GM12892 (cell line): Measurements from ENCODE around the gene NEK6.

ENCODE experiments used
- POLR2A ChIP-seq: IDR thresholded peaks from 2 replicates; pipeline ENCODE4 v1.6.1; 2011; ENCODE audit warnings: low read depth, low read length, control low read depth
- POLR2AphosphoS5 ChIP-seq: IDR thresholded peaks from 2 replicates; pipeline ENCODE4 v1.6.1; 2011; ENCODE audit warnings: low read depth, low read length, control low read depth

GRCh38 chr9:124269556-124269955 is 11.8 kb downstream of the NEK6 start:
- TF ChIP-seq POLR2A (no peak), POLR2AphosphoS5 (no peak)
